Gastrocnemius medialis (tissue), 4 donors: ENCODE measurements around the gene MAP3K12. TPM values are rescaled to one million over a fixed set of nuclear protein-coding genes. Genes with fewer than 3 reads are reported as not detected.
A peak's percentile ranks its signal among the peaks of the same experiment; 100 is the strongest.
"Not testable (repeated sequence)": the region's sequence is repeated elsewhere in the genome, so short reads cannot be mapped to it uniquely, and the experiment has no call there.

Experiments used
- ATAC-seq, 2 donors: fragments of 150-250 bp; one replicate each; pipeline ENCODE4 v1.9.1; 2016
- DNase-seq, 2 donors: peaks; one replicate each; pipeline ENCODE4 v3.0.0-alpha.2; 2019
- H3K27ac ChIP-seq, 4 donors: fragments of 200-600 bp; sonication (generic); 1 replicate in 1 of 4; 2 replicates in 3 of 4; pipeline ENCODE4 v1.5.1; 2016 to 2018; ENCODE audit warnings: mild to moderate bottlenecking in 2 of 4, moderate library complexity in 1 of 4
- H3K27me3 ChIP-seq, 3 donors: fragments of 200-600 bp; sonication (generic) in 2 of 3; 1 replicate in 1 of 3; 2 replicates in 2 of 3; pipeline versions ENCODE4 v1.5.1 to v1.6.0; 2016 to 2019; ENCODE audit warnings: mild to moderate bottlenecking in 1 of 3, moderate library complexity in 1 of 3
- H3K36me3 ChIP-seq, 2 donors: fragments of 200-600 bp; sonication (generic) in 1 of 2; one replicate each; pipeline ENCODE4 v1.5.1; 2017 to 2018
- H3K4me1 ChIP-seq, 2 donors: fragments of 200-600 bp; sonication (generic) in 1 of 2; one replicate each; pipeline ENCODE4 v1.5.1; 2016 to 2017; ENCODE audit warnings: mild to moderate bottlenecking in 2 of 2
- H3K4me3 ChIP-seq, 4 donors: fragments of 200-600 bp; sonication (generic) in 3 of 4; 1 replicate in 1 of 4; 2 replicates in 3 of 4; pipeline ENCODE4 v1.5.1; 2016 to 2019; ENCODE audit warnings: mild to moderate bottlenecking in 2 of 4
- H3K9me3 ChIP-seq, 3 donors: fragments of 200-600 bp; sonication (generic) in 2 of 3; 1 replicate in 1 of 3; 2 replicates in 2 of 3; pipeline ENCODE4 v1.5.1; 2016 to 2019
- POLR2A ChIP-seq, 2 donors: fragments of 450-650 bp; IDR thresholded peaks; one replicate each; pipeline ENCODE4 v1.6.1; 2017; ENCODE audit warnings: antibody characterized with exemption in 2 of 2, mild to moderate bottlenecking in 2 of 2, moderate library complexity in 2 of 2
- in situ Hi-C, 4 donors: fragments of 200-750 bp; cut with MboI; loops; one replicate each; pipeline versions ENCODE4 v1.15.0 to v1.8.0; 2017; ENCODE audit warnings: low sequenced_read_pairs in 4 of 4
- intact Hi-C: fragments of 100-400 bp; cut with DNase I; formaldehyde crosslinking; loops from one replicate; pipeline ENCODE4 v1.15.1; 2023; ENCODE audit warnings: low total_unique reads
- total RNA-seq, 4 donors: library from RNA; depleted of rRNA; stranded (reverse); fragments of >200 nt; gene quantifications; one replicate each; pipeline versions ENCODE4 v1.1.0 to v1.2.3, GENCODE V29; 2016
- TF ChIP-seq, protein P1 (sequence below), 5 experiments: fragments of 450-650 bp in 3 of 5; fragments of 200-600 bp in 2 of 5; sonication (generic) in 2 of 5; IDR thresholded peaks in 4 of 5; conservative IDR thresholded peaks in 1 of 5; 1 replicate in 4 of 5; 2 replicates in 1 of 5; pipeline ENCODE4 v1.5.1; 2016 to 2019; ENCODE audit warnings: antibody characterized with exemption in 5 of 5, mild to moderate bottlenecking in 3 of 5, moderate library complexity in 3 of 5

MAP3K12 gene, protein sequence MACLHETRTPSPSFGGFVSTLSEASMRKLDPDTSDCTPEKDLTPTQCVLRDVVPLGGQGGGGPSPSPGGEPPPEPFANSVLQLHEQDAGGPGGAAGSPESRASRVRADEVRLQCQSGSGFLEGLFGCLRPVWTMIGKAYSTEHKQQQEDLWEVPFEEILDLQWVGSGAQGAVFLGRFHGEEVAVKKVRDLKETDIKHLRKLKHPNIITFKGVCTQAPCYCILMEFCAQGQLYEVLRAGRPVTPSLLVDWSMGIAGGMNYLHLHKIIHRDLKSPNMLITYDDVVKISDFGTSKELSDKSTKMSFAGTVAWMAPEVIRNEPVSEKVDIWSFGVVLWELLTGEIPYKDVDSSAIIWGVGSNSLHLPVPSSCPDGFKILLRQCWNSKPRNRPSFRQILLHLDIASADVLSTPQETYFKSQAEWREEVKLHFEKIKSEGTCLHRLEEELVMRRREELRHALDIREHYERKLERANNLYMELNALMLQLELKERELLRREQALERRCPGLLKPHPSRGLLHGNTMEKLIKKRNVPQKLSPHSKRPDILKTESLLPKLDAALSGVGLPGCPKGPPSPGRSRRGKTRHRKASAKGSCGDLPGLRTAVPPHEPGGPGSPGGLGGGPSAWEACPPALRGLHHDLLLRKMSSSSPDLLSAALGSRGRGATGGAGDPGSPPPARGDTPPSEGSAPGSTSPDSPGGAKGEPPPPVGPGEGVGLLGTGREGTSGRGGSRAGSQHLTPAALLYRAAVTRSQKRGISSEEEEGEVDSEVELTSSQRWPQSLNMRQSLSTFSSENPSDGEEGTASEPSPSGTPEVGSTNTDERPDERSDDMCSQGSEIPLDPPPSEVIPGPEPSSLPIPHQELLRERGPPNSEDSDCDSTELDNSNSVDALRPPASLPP
- total RNA-seq = 1 to 10 TPM; 1.1 to 9.9 (median 3.8) TPM

DNA sequence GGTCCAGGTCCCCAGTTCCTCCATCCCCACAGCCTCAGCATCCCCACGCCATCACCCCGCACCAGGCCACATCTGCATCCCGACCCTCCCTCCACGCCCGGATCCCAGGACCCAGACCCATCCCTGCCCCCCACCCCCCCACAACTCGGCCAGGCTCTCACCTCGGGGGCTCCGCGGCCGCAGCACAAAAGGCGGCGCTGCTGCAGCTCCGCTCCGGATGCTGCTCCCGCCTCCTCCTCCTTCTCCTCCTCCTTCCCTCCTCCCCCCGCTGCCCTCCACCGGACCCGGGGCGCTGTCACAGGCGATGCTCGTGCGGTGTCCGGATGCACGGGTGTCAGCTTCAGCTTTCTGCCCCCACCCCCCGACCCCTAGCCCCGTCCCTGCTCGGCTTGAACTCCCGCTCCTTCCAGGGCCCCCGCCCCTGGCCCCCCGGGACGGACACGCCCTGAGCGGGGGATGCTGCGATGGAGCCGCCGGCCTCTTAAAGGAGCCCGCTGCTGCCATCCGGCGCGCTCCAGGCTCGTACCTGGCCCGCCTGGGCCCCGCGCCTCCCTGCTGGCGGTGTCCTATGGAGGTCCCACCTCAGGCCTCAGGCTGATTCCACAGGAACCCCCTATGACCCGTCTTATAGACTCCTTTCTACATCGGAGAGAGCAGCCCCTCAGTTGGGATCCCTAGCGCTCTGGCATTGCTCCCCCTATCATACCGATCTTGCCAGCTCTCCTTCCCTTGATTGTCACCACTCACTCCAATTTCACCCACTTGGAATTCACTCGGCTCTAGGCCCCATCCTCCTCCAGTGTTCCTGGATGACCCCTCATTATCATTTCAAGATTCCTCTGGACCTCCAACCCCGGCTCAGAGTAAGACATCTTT is at the start of gene MAP3K12:
Gene MAP3K12, minus strand, starts transcription at position 193 of the 876 bp plus-strand sequence. CDS start 12,067 bp downstream, outside the sequence.
- in situ Hi-C loops (loop anchor here in 2 of 4 donors (10.0 kb wide), 2 partner anchors 55 to 175 kb away; partner anchors contain the start of genes AAAS (in 1 of the 2) and PRR13 (in 1 of the 2)), intact Hi-C loops (loop anchor here (1.0 to 5.0 kb wide), 5 partner anchors 58 to 513 kb away; partner anchors contain the start of genes PRR13 and SP1)
- Histone ChIP-seq H3K36me3 (no peaks in the 10 kb centered on the region), H3K4me1 (peaks cover 17 to 24% of the 10 kb centered on the region in 2 donors), H3K27ac (peak within 1 kb of the TSS; percentile 90 to 97 (median 92)), H3K9me3 (no peaks in the 10 kb centered on the region), H3K27me3 (no peaks in the 10 kb centered on the region), H3K4me3 (peak within 1 kb of the TSS; percentile 73 to 84 (median 82))
- no peak for ATAC-seq
- no peak for TF ChIP-seq POLR2A (IDR thresholded peaks at IDR 0.05)
- TF ChIP-seq, protein P1, sequence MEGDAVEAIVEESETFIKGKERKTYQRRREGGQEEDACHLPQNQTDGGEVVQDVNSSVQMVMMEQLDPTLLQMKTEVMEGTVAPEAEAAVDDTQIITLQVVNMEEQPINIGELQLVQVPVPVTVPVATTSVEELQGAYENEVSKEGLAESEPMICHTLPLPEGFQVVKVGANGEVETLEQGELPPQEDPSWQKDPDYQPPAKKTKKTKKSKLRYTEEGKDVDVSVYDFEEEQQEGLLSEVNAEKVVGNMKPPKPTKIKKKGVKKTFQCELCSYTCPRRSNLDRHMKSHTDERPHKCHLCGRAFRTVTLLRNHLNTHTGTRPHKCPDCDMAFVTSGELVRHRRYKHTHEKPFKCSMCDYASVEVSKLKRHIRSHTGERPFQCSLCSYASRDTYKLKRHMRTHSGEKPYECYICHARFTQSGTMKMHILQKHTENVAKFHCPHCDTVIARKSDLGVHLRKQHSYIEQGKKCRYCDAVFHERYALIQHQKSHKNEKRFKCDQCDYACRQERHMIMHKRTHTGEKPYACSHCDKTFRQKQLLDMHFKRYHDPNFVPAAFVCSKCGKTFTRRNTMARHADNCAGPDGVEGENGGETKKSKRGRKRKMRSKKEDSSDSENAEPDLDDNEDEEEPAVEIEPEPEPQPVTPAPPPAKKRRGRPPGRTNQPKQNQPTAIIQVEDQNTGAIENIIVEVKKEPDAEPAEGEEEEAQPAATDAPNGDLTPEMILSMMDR (IDR thresholded peaks at IDR 0.05 in 4 of 5, conservative IDR thresholded peaks at IDR 0.05 in 1 of 5) = no peak
- peak; percentile 44 to 56 for DNase-seq

DNA sequence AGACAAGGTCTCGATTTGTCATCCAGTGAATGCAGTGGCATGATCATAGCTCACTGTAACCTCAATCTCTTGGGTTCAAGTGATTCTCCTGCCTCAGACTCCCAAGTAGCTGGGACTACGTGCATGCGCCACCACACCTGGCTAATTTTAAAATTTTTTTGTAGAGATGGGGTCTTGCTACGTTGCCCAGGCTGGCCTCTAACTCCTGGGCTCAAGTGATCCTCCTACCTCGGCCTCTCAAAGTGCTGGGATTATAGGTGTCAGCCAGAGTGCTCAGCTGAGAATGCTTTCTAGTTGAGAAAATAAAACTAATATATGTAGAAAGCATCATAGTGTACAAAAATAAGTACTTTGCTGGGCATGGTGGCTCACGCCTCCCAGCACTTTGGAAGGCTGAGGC is 49.1 kb upstream of the MAP3K12 start:
- H3K4me3 ChIP-seq, H3K27ac ChIP-seq, H3K27me3 ChIP-seq, ATAC-seq, intact Hi-C loops, H3K9me3 ChIP-seq, DNase-seq: not testable (repeated sequence)
- in situ Hi-C loops = loop anchor here in 2 of 4 donors (10.0 kb wide), 2 partner anchors 76 to 126 kb away; partner anchors contain the start of genes ATF7 (in 1 of the 2) and ATP5MC2 (in 1 of the 2)
- Histone ChIP-seq H3K4me1 (peaks cover 7 to 16% of the 10 kb centered on the region in 2 donors), H3K36me3 (peaks cover 0 to 39% of the 10 kb centered on the region in 2 donors)

DNA sequence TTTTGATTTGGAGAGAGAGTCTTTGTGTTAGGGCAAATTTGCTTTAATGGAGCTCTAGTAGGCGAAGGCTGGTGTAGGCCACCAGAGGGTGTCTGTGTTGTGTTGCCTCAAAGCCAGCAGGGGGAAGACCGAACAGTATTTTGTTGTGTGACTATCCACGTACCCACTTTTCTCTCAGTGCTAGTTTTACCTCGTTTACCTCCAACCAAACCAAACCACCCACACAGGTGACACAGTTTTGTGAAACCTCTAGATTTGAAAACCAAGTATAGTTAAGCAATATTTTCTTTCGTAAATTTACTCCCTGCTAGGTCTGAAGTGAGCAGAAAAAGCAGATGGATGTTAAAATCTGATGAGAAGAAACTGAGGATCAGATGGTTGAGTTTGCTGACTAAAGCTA is 44.3 kb upstream of the MAP3K12 start:
- Histone ChIP-seq H3K27ac (peak overlapping the region; percentile 5 to 67 (median 34)), H3K27me3 (no peaks in the 10 kb centered on the region), H3K36me3 (peaks cover 0 to 55% of the 10 kb centered on the region in 2 donors), H3K4me1 (peaks cover 0 to 9% of the 10 kb centered on the region in 2 donors), H3K9me3 (no peaks in the 10 kb centered on the region), H3K4me3 (no peak overlapping the region)
- TF ChIP-seq, protein P1 (IDR thresholded peaks at IDR 0.05 in 4 of 5, conservative IDR thresholded peaks at IDR 0.05 in 1 of 5) = peak; percentile 77 to 90 (median 79)
- TF ChIP-seq POLR2A (IDR thresholded peaks at IDR 0.05) = no peak
- DNase-seq (peak; percentile 19 to 60), ATAC-seq (peak; percentile 86 to 97)
- in situ Hi-C loops = loop anchor here (5.0 to 10.0 kb wide), 5 partner anchors 81 to 199 kb away; partner anchors contain the start of genes ATP5MC2 (in 3 of the 4) and ATF7 (in 1 of the 4)
- intact Hi-C loops = loop anchor here (1.0 kb wide), 2 partner anchors 133 to 203 kb away; partner anchors contain the start of gene ATP5MC2

DNA sequence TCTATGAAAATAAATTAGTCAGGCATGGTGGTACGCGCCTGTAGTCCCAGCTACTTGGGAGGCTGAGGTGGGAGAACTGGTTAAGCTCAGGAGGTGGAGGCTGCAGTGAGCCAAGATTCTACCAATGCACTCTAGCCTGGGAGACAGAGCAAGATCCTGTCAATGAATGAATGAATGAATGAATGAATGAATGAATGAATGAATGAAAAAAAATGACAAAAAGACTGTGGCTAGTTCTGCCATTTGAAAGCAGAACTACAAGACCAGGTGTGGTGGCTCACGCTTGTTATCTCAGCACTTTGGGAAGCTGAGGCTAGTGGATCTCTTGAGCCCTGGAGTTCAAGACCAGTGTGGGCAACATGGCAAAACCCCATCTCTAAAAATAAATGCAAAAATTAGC is 40.3 kb upstream of the MAP3K12 start:
- H3K36me3 ChIP-seq = peaks cover 0 to 71% of the 10 kb centered on the region in 2 donors
- ATAC-seq (no peak), DNase-seq (no peak)
- H3K27ac ChIP-seq = no peak overlapping the region
- TF ChIP-seq POLR2A (IDR thresholded peaks at IDR 0.05) = no peak
- TF ChIP-seq, protein P1 (IDR thresholded peaks at IDR 0.05 in 4 of 5, conservative IDR thresholded peaks at IDR 0.05 in 1 of 5) = no peak
- no peaks in the 10 kb centered on the region for H3K27me3 ChIP-seq
- H3K4me3 ChIP-seq = no peak overlapping the region
- intact Hi-C loops (no loop called here), in situ Hi-C loops (no loop called here)
- peaks cover 0 to 9% of the 10 kb centered on the region in 2 donors for H3K4me1 ChIP-seq
- no peaks in the 10 kb centered on the region for H3K9me3 ChIP-seq
